NB4 (cell line): Measurements from ENCODE around the gene GPR34.
A peak's percentile ranks its signal among the peaks of the same experiment; 100 is the strongest.

Experiments
- DNase-seq: peaks from one replicate; pipeline ENCODE4 v3.0.0; 2010; ENCODE audit warnings: low read depth
- H3K4me3 ChIP-seq: one replicate; pipeline ENCODE4 v1.5.1; 2011; ENCODE audit warnings: mild to moderate bottlenecking, low read depth, low read length, moderate library complexity
- CTCF ChIP-seq: IDR thresholded peaks from one replicate; pipeline ENCODE4 v1.5.1; 2012; ENCODE audit warnings: low read depth, low read length
- MAX ChIP-seq: IDR thresholded peaks from 2 replicates; pipeline ENCODE4 v1.6.1; 2011; ENCODE audit warnings: low read depth, low read length
- MYC ChIP-seq: IDR thresholded peaks from 2 replicates; pipeline ENCODE4 v1.6.1; 2011; ENCODE audit warnings: low read depth, low read length
- POLR2A ChIP-seq: IDR thresholded peaks from 2 replicates; pipeline ENCODE4 v1.6.1; 2011; ENCODE audit warnings: mild to moderate bottlenecking; ENCODE audit not compliant: insufficient read length; ENCODE audit errors: extremely low read depth

Gene GPR34

GRCh38 chrX:41686788-41687187 is 2.0 kb upstream of the GPR34 start:
- no peak for TF ChIP-seq POLR2A
- TF ChIP-seq MYC, result no peak
- no peak for TF ChIP-seq MAX
- TF ChIP-seq CTCF, result no peak
- peak; percentile 15 for DNase-seq
- no peak overlapping the region for H3K4me3 ChIP-seq

- TF ChIP-seq POLR2A, result no peak
- no peak for TF ChIP-seq MAX
- no peak for TF ChIP-seq CTCF
- no peak for TF ChIP-seq MYC
- peak; percentile 5 for DNase-seq
These were observed 617 bp upstream of the GPR34 start for GRCh38 chrX:41688156-41688555.

GRCh38 chrX:41689711-41690110 is 938 bp downstream of the GPR34 start:
- H3K4me3 ChIP-seq, result no peak overlapping the region
- no peak for DNase-seq
- TF ChIP-seq MAX (no peak), MYC (no peak), CTCF (no peak)

More at GRCh38 chrX:41688156-41688555, 617 bp upstream of the GPR34 start:
- no peak overlapping the region for H3K4me3 ChIP-seq

- no peak for TF ChIP-seq POLR2A
- TF ChIP-seq CTCF, result no peak
- TF ChIP-seq MAX, result no peak
- no peak for TF ChIP-seq MYC
- no peak for DNase-seq
- H3K4me3 ChIP-seq, result no peak overlapping the region
These were observed 3.5 kb downstream of the GPR34 start for GRCh38 chrX:41692162-41692749.

GRCh38 chrX:41693024-41693423 is 4.3 kb downstream of the GPR34 start:
- H3K4me3 ChIP-seq, result no peak overlapping the region
- DNase-seq, result no peak
- TF ChIP-seq POLR2A (no peak), MYC (no peak), CTCF (no peak), MAX (no peak)

- no peak for TF ChIP-seq CTCF
- no peak for TF ChIP-seq MYC
- no peak overlapping the region for H3K4me3 ChIP-seq
- no peak for DNase-seq
These were observed 6.7 kb downstream of the GPR34 start for GRCh38 chrX:41695426-41695825.
